Activated naive CD4-positive, alpha-beta T cell treated with Interleukin-2 at 50 U/mL for 16 hours (primary cell): ENCODE results near the gene GOLGA6L2.
"Not testable (repeated sequence)": the region's sequence is repeated elsewhere in the genome, so short reads cannot be mapped to it uniquely, and the experiment has no call there.

Experiments
- DNase-seq: peaks from one replicate; pipeline ENCODE4 v3.0.0-alpha.2; 2020

The GOLGA6L2 gene

GRCh38 chr15:23447107-23447500 is at the start of gene GOLGA6L2:
TSS of gene GOLGA6L2 (minus strand) at chr15:23447243. CDS start at chr15:23447181, 62 bp downstream.
- no peak for DNase-seq

- no peak for DNase-seq
Measured at GRCh38 chr15:23484870-23485269, 37.8 kb upstream of the GOLGA6L2 start.

GRCh38 chr15:23483821-23484299 is 36.8 kb upstream of the GOLGA6L2 start:
- DNase-seq = no peak

DNA sequence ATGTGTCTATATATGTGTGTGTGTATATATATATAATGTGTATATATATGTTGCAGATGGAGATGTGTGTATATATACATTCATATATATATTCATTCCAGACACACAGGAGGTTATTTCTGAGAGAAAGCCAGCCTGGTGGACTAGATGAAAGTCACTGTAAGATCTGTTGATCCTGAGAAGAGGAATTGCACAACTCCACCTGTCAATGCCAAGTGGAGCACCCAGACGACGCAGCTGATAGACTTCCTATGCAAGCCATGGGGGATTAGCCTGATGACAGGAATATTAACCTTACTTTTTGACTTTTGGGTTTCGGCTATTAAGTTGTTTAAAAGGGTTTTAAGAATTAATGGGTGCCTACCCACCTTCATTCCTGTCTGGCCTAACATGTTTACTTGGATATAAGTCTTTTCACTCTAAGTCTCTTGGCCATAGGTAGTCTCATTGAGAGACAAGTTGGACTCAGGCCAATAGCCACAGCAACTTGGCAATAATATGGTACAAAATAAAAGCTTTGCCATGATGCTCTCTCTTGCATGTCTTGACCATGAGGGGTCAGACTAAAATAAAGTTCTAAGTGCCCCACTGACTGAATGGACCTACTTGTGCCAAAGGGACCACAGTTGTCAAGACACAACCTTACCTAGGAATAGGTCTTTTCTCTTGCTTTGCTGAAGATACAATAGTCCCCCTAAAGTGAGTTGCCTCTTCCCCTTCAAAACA is 35.9 kb upstream of the GOLGA6L2 start:
- no peak for DNase-seq

DNA sequence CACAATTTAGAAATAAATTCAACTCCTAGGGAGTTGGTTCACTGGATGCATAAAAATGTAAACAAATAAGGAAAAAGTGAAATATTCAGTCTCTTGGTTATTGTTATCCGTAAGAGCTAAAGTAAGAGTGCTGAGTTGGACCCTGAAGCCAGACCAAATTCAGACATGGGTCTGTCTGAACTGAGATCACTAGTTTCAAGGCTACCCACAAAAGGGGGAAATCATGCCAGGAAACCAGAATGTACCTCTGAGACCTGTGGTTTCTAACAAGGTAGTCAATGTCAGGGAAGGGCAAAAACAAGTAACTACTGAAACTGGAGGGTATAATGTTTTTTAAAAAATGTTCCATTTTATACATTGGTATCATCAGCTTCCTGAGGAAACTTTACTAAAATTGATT is 35.2 kb upstream of the GOLGA6L2 start:
- DNase-seq = no peak

- no peak for DNase-seq
Measured at GRCh38 chr15:23477920-23478319, 30.9 kb upstream of the GOLGA6L2 start.

- no peak for DNase-seq
Measured at GRCh38 chr15:23472678-23473077, 25.6 kb upstream of the GOLGA6L2 start.

GRCh38 chr15:23472033-23472432 is 25.0 kb upstream of the GOLGA6L2 start:
- no peak for DNase-seq

GRCh38 chr15:23467110-23467600 is 20.1 kb upstream of the GOLGA6L2 start:
- no peak for DNase-seq

GRCh38 chr15:23457890-23458289 is 10.8 kb upstream of the GOLGA6L2 start:
- no peak for DNase-seq

DNA sequence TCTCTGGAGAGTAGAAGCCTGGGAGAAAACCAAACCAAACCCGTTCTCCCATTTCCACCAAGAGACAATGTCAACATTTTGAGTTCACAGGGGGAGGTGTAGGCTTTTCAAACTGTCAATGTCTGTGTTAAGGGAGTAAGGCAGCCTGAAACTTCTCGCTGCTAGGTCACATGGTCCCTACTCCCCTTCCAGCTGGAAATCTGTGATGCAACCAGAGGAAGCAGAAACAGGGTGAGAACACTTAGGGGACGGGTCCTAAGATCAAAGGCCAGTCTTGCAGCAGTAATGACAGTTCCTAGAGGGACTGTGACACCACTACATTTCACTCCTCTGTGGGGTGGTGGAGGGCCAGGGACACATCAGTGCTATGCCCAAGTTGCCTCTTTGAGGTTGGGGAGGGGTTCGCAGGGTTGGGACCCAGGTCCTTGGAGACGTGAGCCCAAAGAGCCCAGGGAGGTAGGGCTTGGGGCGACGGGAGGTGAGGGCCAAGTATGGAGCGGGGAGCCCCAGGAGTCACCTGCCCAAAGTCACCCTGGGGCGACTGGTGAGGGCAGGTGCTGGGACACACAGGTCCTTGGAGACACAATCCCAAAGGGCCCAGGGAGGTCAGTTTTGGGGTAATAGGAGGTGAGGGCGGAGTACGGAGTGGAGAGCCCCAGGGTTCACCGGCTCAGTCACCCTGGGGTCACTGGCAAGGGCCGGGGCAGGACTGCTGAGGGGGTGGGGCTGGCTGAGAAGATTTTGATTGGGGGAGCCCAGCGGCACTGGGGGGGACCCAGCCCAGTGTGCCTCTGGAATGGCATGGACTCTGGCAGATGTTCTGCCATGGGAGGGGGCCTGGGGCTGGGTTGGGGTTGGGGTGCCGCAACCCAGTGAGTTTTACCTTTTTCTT is 582 bp downstream of the GOLGA6L2 start:
- no peak for DNase-seq

DNA sequence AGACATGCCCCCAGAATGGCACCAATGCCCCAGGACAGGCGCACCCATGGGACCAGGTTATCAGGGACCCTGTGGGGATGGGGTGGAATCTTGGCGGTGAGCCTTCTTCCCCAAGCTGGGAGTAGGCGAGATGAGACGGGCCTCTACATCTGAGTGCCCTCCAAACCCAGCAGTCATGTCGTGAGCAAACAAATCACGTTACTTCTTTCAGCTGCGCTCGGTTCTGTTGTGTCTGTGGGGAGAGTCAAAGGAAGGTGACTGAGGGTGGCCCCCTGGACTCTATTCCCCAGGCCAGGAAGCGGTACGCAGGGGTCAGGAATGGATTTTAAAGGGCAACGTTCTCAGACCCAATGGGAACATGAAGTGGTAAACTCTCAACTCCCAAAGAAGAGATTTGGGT is 2.8 kb downstream of the GOLGA6L2 start:
- DNase-seq = no peak

DNA sequence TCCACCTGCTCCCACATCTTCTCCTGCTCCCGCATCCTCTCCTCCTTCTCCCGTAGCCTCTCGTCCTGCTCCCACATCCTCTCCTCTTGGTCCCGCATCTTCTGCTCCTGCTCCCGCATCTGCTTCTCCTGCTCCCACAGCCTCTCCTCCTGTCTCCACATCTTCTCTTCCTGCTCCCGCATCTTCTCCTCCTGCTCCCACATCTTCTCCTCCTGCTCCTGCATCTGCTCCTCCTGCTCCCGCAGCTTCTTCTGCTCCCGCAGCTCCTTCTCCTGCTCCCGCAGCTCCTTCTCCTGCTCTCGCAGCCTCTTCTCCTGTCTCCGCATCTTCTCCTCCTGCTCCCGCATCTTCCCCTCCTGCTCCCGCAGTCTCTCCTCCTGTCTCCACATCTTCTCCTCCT is 5.8 kb downstream of the GOLGA6L2 start:
- DNase-seq = no peak

GRCh38 chr15:23440596-23440995 is 6.4 kb downstream of the GOLGA6L2 start:
- DNase-seq = no peak

- no peak for DNase-seq
Measured at GRCh38 chr15:23439513-23439912, 7.5 kb downstream of the GOLGA6L2 start.

DNA sequence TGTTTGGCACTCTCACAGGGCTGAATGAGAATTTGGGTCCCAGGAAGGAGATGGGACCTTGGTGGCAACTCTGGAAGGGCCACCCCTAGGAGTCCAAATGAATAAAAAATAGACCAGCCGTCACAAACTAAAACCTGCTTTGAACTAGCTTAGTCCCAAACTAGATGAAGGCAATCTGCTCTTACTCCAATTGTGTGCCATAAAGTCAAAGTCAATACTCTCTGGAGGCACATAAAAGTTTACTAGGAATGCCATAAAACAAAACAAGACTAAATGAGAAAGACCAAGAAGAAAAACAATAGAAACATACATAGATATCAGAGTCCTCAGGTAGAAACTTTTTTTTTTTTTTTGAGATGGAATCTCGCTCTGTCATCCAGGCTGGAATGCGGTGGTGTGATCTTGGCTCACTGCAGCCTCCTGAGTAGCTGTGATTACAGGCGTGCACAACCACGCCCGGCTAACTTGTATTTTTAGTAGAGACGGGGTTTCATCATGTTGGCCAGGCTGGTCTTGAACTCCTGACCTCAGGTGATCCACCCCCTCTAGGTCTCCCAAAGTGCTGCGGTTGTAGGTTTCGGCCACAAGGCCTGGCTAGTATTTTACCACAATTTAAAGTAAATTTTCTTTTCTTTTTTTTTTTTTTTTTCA is 8.1 kb downstream of the GOLGA6L2 start:
- no peak for DNase-seq

- DNase-seq = no peak
Measured at GRCh38 chr15:23437673-23438072, 9.4 kb downstream of the GOLGA6L2 start.

- no peak for DNase-seq
Measured at GRCh38 chr15:23437146-23437545, 9.9 kb downstream of the GOLGA6L2 start.

DNA sequence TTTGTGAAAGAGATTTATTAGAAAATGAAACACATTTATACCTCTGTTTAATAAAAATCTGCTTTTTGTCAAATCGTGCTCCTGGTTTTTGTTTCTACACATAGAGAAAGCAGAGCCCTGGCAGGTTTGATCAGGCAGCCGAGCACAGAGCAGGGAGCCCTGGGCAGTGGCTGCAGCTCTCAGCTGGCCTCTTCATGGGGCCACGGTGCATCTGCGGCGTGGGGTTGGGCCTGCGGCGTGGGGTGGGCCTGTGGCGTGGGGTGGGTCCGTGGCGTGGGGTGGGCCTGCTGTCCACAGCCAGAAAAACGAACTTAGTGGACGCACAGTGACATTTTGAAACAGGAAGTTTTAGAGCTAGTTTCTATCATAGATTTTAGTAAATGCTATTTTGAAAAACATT is 10.6 kb downstream of the GOLGA6L2 start:
- DNase-seq = no peak

GRCh38 chr15:23434699-23435098 is 12.3 kb downstream of the GOLGA6L2 start:
- DNase-seq = not testable (repeated sequence)

GRCh38 chr15:23425327-23425726 is 21.7 kb downstream of the GOLGA6L2 start:
- DNase-seq = not testable (repeated sequence)

DNA sequence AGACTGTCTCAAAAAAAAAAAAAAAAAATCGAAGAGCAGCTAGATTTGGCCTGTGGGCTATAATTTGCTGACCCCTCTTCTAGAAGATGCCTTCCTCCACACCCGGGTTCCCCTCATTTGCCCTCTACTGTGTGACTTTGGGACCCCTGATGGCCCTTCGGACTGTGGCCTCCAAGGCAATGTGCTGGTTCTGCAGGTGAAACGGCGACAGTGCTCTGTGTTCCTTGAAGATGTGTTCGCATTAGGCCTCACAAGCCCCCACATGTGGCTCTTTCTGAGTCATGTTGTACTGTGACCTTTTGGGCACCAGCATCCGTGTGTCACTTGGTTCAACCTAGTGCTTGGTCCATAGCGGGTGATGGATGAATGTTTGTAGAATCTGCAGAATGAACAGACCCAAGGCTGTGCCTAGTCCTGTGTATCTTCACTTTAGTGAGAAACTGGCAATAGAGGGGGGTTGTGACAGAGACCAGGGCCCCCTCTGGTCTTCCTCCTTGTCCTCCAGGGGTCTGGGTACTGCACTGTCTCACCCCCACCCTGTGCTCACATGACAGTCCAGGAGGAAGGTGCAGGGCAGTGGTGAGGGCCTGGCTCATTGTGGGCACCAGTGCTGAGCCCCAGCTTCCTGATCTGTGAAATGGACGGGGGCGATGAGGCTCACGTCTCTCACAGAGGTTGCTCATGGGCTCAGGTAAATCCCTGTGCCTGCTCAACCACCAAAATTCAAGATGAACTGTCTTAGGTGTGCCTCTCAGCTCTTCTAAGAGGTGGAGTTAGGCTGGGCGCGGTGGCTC is 22.7 kb downstream of the GOLGA6L2 start:
- DNase-seq = no peak
